Naive B cell (primary cell): ENCODE results near the gene SLC40A1. TPM values are rescaled to one million over a fixed set of nuclear protein-coding genes. Genes with fewer than 3 reads are reported as not detected.

Source experiments
- ATAC-seq, 2 donors: fragments of 150-1000 bp; cut with Tn5 transposase; 2 replicates each; pipeline ENCODE4 v1.10.0; 2021; ENCODE audit warnings: low read depth in 2 of 2, mild to moderate bottlenecking in 2 of 2, moderate library complexity in 2 of 2
- DNase-seq: peaks from one replicate; pipeline ENCODE4 v3.0.0; 2022
- H3K27ac Mint-ChIP-seq, 6 donors: one replicate each; pipeline ENCODE4 v1.8.0; 2020 to 2022; ENCODE audit warnings: mild to moderate bottlenecking in 6 of 6, mixed read lengths in 6 of 6, moderate library complexity in 5 of 6, inconsistent platforms in 2 of 6
- H3K27me3 Mint-ChIP-seq, 3 donors: one replicate each; pipeline ENCODE4 v1.8.0; 2021 to 2022; ENCODE audit warnings: mixed read lengths in 3 of 3, mild to moderate bottlenecking in 1 of 3
- H3K36me3 Mint-ChIP-seq, 2 donors: one replicate each; pipeline ENCODE4 v1.8.0; 2020 to 2022; ENCODE audit warnings: mixed read lengths in 2 of 2, inconsistent platforms in 1 of 2, mild to moderate bottlenecking in 1 of 2
- H3K4me1 Mint-ChIP-seq, 3 donors: one replicate each; pipeline ENCODE4 v1.8.0; 2020 to 2022; ENCODE audit warnings: mixed read lengths in 3 of 3, inconsistent platforms in 1 of 3, mild to moderate bottlenecking in 1 of 3, moderate library complexity in 1 of 3
- H3K4me3 Mint-ChIP-seq, 8 donors: one replicate each; pipeline ENCODE4 v1.8.0; 2020 to 2022; ENCODE audit warnings: mild to moderate bottlenecking in 8 of 8, mixed read lengths in 8 of 8, moderate library complexity in 8 of 8, inconsistent platforms in 2 of 8
- H3K9me3 Mint-ChIP-seq, 7 donors: one replicate each; pipeline ENCODE4 v1.8.0; 2020 to 2022; ENCODE audit warnings: mixed read lengths in 7 of 7, mild to moderate bottlenecking in 5 of 7, inconsistent platforms in 2 of 7, moderate library complexity in 1 of 7
- polyA plus RNA-seq, 6 donors: library from polyadenylated mRNA; unstranded; fragments of 300-500 nt; fragmentation: Illumina TruSeq; gene quantifications; one replicate each; pipeline ENCODE4 v1.2.3, GENCODE V29; 2021; ENCODE audit warnings: low read depth in 6 of 6

SLC40A1 gene
- polyA plus RNA-seq, 6 donors from 2014 or later: 1.9 to 7.2 (median 3.3) TPM

- Mint-ChIP-seq H3K9me3 (peaks cover 0 to 8% (median 0%) of the 10 kb centered on the region in 7 donors), H3K4me1 (no peaks in the 10 kb centered on the region), H3K27ac (no peak overlapping the region), H3K27me3 (peaks cover 5 to 33% (median 15%) of the 10 kb centered on the region in 3 donors), H3K36me3 (no peaks in the 10 kb centered on the region), H3K4me3 (no peak overlapping the region)
- DNase-seq (no peak), ATAC-seq (no peak)
These were observed 45.4 kb downstream of the SLC40A1 start for GRCh38 chr2:189534854-189535832.

GRCh38 chr2:189533288-189534035, 47.1 kb downstream of the SLC40A1 start:
- no peak for ATAC-seq
- Mint-ChIP-seq H3K36me3 (no peaks in the 10 kb centered on the region), H3K27ac (no peak overlapping the region), H3K27me3 (peaks cover 4 to 36% (median 15%) of the 10 kb centered on the region in 3 donors), H3K9me3 (peaks cover 0 to 8% (median 0%) of the 10 kb centered on the region in 7 donors), H3K4me1 (no peaks in the 10 kb centered on the region), H3K4me3 (no peak overlapping the region)
- DNase-seq: no peak

- Mint-ChIP-seq H3K4me3 (no peak overlapping the region), H3K27ac (no peak overlapping the region), H3K27me3 (peaks cover 0 to 27% (median 11%) of the 10 kb centered on the region in 3 donors), H3K9me3 (peaks cover 0 to 4% (median 0%) of the 10 kb centered on the region in 7 donors), H3K36me3 (no peaks in the 10 kb centered on the region), H3K4me1 (no peaks in the 10 kb centered on the region)
- ATAC-seq (no peak), DNase-seq (no peak)
These were observed 49.5 kb downstream of the SLC40A1 start for GRCh38 chr2:189530965-189531637.

- no peaks in the 10 kb centered on the region for H3K9me3 Mint-ChIP-seq
- no peak overlapping the region for H3K27ac Mint-ChIP-seq
- ATAC-seq: no peak
- H3K4me1 Mint-ChIP-seq: no peaks in the 10 kb centered on the region
- no peak for DNase-seq
- H3K4me3 Mint-ChIP-seq: no peak overlapping the region
- H3K27me3 Mint-ChIP-seq: peaks cover 0 to 20% (median 6%) of the 10 kb centered on the region in 3 donors
- no peaks in the 10 kb centered on the region for H3K36me3 Mint-ChIP-seq
These were observed 52.0 kb downstream of the SLC40A1 start for GRCh38 chr2:189528617-189529016.

- Mint-ChIP-seq H3K27ac (no peak overlapping the region), H3K9me3 (no peaks in the 10 kb centered on the region), H3K27me3 (peaks cover 0 to 20% (median 6%) of the 10 kb centered on the region in 3 donors), H3K4me1 (no peaks in the 10 kb centered on the region), H3K36me3 (no peaks in the 10 kb centered on the region), H3K4me3 (no peak overlapping the region)
- ATAC-seq (no peak), DNase-seq (no peak)
These were observed 52.6 kb downstream of the SLC40A1 start for GRCh38 chr2:189527812-189528592.

- Mint-ChIP-seq H3K4me3 (no peak overlapping the region), H3K27me3 (peaks cover 0 to 20% (median 6%) of the 10 kb centered on the region in 3 donors), H3K4me1 (no peaks in the 10 kb centered on the region), H3K9me3 (no peaks in the 10 kb centered on the region), H3K36me3 (no peaks in the 10 kb centered on the region), H3K27ac (no peak overlapping the region)
- DNase-seq (no peak), ATAC-seq (no peak)
These were observed 53.4 kb downstream of the SLC40A1 start for GRCh38 chr2:189527041-189527750.

- DNase-seq (no peak), ATAC-seq (no peak)
- H3K36me3 Mint-ChIP-seq: no peaks in the 10 kb centered on the region
- no peaks in the 10 kb centered on the region for H3K4me1 Mint-ChIP-seq
- H3K9me3 Mint-ChIP-seq: no peaks in the 10 kb centered on the region
- no peak overlapping the region for H3K27ac Mint-ChIP-seq
- peaks cover 0 to 16% (median 6%) of the 10 kb centered on the region in 3 donors for H3K27me3 Mint-ChIP-seq
- no peak overlapping the region for H3K4me3 Mint-ChIP-seq
These were observed 54.3 kb downstream of the SLC40A1 start for GRCh38 chr2:189526241-189526640.

- DNase-seq (no peak), ATAC-seq (no peak)
- H3K27ac Mint-ChIP-seq: no peak overlapping the region
- no peaks in the 10 kb centered on the region for H3K36me3 Mint-ChIP-seq
- H3K27me3 Mint-ChIP-seq: peaks cover 0 to 8% (median 0%) of the 10 kb centered on the region in 3 donors
- H3K4me1 Mint-ChIP-seq: no peaks in the 10 kb centered on the region
- H3K4me3 Mint-ChIP-seq: no peak overlapping the region
- H3K9me3 Mint-ChIP-seq: no peaks in the 10 kb centered on the region
These were observed 55.8 kb downstream of the SLC40A1 start for GRCh38 chr2:189524746-189525145.

GRCh38 chr2:189522435-189523151, 58.0 kb downstream of the SLC40A1 start:
- DNase-seq (no peak), ATAC-seq (no peak)
- no peaks in the 10 kb centered on the region for H3K36me3 Mint-ChIP-seq
- H3K27ac Mint-ChIP-seq: peak overlapping the region in 1 of 6 donors; percentile 8
- peaks cover 0 to 2% (median 0%) of the 10 kb centered on the region in 7 donors for H3K9me3 Mint-ChIP-seq
- H3K4me1 Mint-ChIP-seq: no peaks in the 10 kb centered on the region
- H3K4me3 Mint-ChIP-seq: no peak overlapping the region
- peaks cover 0 to 5% (median 0%) of the 10 kb centered on the region in 3 donors for H3K27me3 Mint-ChIP-seq

GRCh38 chr2:189521699-189522434, 58.7 kb downstream of the SLC40A1 start:
- DNase-seq (no peak), ATAC-seq (no peak)
- Mint-ChIP-seq H3K36me3 (no peaks in the 10 kb centered on the region), H3K27me3 (peaks cover 0 to 11% (median 0%) of the 10 kb centered on the region in 3 donors), H3K9me3 (peaks cover 0 to 4% (median 0%) of the 10 kb centered on the region in 7 donors), H3K4me3 (no peak overlapping the region), H3K4me1 (no peaks in the 10 kb centered on the region), H3K27ac (no peak overlapping the region)

GRCh38 chr2:189519631-189520387, 60.8 kb downstream of the SLC40A1 start:
- ATAC-seq: no peak
- H3K27ac Mint-ChIP-seq: no peak overlapping the region
- H3K36me3 Mint-ChIP-seq: no peaks in the 10 kb centered on the region
- no peaks in the 10 kb centered on the region for H3K4me1 Mint-ChIP-seq
- no peak for DNase-seq
- peaks cover 0 to 11% (median 8%) of the 10 kb centered on the region in 3 donors for H3K27me3 Mint-ChIP-seq
- H3K4me3 Mint-ChIP-seq: no peak overlapping the region
- H3K9me3 Mint-ChIP-seq: peaks cover 0 to 4% (median 0%) of the 10 kb centered on the region in 7 donors
